ENCODE data around the gene IP6K2. TPM values are rescaled to one million over a fixed set of nuclear protein-coding genes. Genes with fewer than 3 reads are reported as not detected.

The IP6K2 gene
- total RNA-seq, 1 donor from 2014 or later, result 104 TPM

Small RNAs within 50 kb of the gene (microRNA-seq; reads per million reads assigned to microRNA genes)
- gene MIR4793 (ENCODE audit: unreplicated experiment), result not detected

Other genes with a start within 250 kb of the IP6K2 start
- 203 and 211 TPM in 2 replicates for gene SHISA5, start 213.0 kb downstream of the IP6K2 start, total RNA-seq
- gene PFKFB4, start 160.4 kb downstream of the IP6K2 start, total RNA-seq, result 7.1 TPM in 2 replicates
- gene UCN2, start 153.4 kb downstream of the IP6K2 start, total RNA-seq, result 0.81 and 0.89 TPM in 2 replicates
- gene COL7A1, start 121.9 kb downstream of the IP6K2 start, total RNA-seq, result 16.6 and 18.9 TPM in 2 replicates
- 201 and 202 TPM in 2 replicates for gene UQCRC1, start 107.6 kb downstream of the IP6K2 start, total RNA-seq
- not detected in 2 replicates for gene TMEM89, start 95.5 kb downstream of the IP6K2 start, total RNA-seq
- 63.8 and 66.2 TPM in 2 replicates for gene SLC26A6, start 81.8 kb downstream of the IP6K2 start, total RNA-seq
- 7.1 and 7.4 TPM in 2 replicates for gene CELSR3, start 54.3 kb downstream of the IP6K2 start, total RNA-seq
- gene NCKIPSD, start 31.3 kb downstream of the IP6K2 start, total RNA-seq, result 26.3 and 27.2 TPM in 2 replicates
- 61.6 and 61.8 TPM in 2 replicates for gene PRKAR2A, start 130.7 kb upstream of the IP6K2 start, total RNA-seq
- gene SLC25A20, start 181.7 kb upstream of the IP6K2 start, total RNA-seq, result 12.4 and 13.3 TPM in 2 replicates
- gene ARIH2, start 201.6 kb upstream of the IP6K2 start, total RNA-seq, result 82.5 and 97.2 TPM in 2 replicates

All from osteocyte (in vitro differentiated cells).